ENCODE results near the gene TMEM132C.

- TF ChIP-seq CTCF (IDR thresholded peaks at IDR 0.05), result no peak
- TF ChIP-seq POLR2A (IDR thresholded peaks at IDR 0.05), result no peak
Measured at GRCh38 chr12:128649902-128650301, 382.9 kb downstream of the TMEM132C start.

All from heart left ventricle (tissue), 13 donors.